NCI-H2196 treated with DMSO at 0.1 percent for 48 hours (cell line): Measurements from ENCODE around the gene CT45A7.
"Not testable (repeated sequence)": the region's sequence is repeated elsewhere in the genome, so short reads cannot be mapped to it uniquely, and the experiment has no call there.

Experiments
- DNase-seq: peaks from one replicate; lab custom pipeline; 2025; ENCODE audit not compliant: unreplicated experiment; lab: John Stamatoyannopoulos, UW

CT45A7 gene, protein sequence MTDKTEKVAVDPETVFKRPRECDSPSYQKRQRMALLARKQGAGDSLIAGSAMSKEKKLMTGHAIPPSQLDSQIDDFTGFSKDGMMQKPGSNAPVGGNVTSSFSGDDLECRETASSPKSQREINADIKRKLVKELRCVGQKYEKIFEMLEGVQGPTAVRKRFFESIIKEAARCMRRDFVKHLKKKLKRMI

DNA sequence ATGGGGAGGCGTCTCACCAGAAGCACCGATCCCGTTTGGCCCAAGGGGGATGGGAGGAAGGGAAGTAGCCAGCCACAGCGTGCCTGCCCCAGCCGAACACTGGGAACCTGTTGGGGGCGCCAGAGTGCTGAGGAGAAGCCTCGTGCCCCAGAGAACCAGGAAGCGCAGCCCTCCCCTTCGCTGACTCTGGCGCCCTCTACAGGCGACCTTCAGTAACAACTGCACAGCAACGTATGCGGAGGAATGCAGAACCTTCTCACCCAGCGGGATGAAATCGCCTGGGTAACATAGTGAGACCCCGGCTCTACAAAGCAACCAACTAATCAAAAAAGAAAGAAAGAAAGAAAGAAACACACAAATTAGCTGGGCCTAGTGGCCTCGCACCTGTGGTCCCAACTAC lies at the start of gene CT45A7:
Gene CT45A7, minus strand, starts transcription at position 101 of the 400 bp plus-strand sequence. CDS start 3,747 bp downstream, outside the sequence.
- DNase-seq = not testable (repeated sequence)

GRCh38 chrX:135882741-135883140 lies 45.7 kb upstream of the CT45A7 start:
- not testable (repeated sequence) for DNase-seq

DNA sequence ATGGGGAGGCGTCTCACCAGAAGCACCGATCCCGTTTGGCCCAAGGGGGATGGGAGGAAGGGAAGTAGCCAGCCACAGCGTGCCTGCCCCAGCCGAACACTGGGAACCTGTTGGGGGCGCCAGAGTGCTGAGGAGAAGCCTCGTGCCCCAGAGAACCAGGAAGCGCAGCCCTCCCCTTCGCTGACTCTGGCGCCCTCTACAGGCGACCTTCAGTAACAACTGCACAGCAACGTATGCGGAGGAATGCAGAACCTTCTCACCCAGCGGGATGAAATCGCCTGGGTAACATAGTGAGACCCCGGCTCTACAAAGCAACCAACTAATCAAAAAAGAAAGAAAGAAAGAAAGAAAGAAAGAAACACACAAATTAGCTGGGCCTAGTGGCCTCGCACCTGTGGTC lies 34.6 kb upstream of the CT45A7 start, which contains the start of gene CT45A9:
Gene CT45A9, minus strand, starts transcription at position 101 of the 400 bp plus-strand sequence. CDS start 3,751 bp downstream, outside the sequence.
- DNase-seq = not testable (repeated sequence)

- DNase-seq = not testable (repeated sequence)
Measured at GRCh38 chrX:135854438-135854837, 17.4 kb upstream of the CT45A7 start, which contains the start of gene CT45A8. Gene CT45A8 (minus strand): TSS chrX:135854538. CDS start chrX:135850783, 3,755 bp downstream.

- not testable (repeated sequence) for DNase-seq
Measured at GRCh38 chrX:135819912-135820311, 17.2 kb downstream of the CT45A7 start, which contains the start of gene CT45A2. Gene CT45A2 (minus strand): TSS chrX:135820012. CDS start chrX:135816265, 3,747 bp downstream.

- DNase-seq = not testable (repeated sequence)
Measured at GRCh38 chrX:135802687-135803086, 34.4 kb downstream of the CT45A7 start, which contains the start of gene CT45A6. Gene CT45A6 (minus strand): TSS chrX:135802787. CDS start chrX:135798993, 3,794 bp downstream.

DNA sequence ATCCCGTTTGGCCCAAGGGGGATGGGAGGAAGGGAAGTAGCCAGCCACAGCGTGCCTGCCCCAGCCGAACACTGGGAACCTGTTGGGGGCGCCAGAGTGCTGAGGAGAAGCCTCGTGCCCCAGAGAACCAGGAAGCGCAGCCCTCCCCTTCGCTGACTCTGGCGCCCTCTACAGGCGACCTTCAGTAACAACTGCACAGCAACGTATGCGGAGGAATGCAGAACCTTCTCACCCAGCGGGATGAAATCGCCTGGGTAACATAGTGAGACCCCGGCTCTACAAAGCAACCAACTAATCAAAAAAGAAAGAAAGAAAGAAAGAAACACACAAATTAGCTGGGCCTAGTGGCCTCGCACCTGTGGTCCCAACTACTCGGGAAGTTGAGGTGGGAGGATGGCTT lies 51.7 kb downstream of the CT45A7 start, which contains the start of gene CT45A5:
Gene CT45A5, minus strand, starts transcription at position 101 of the 400 bp plus-strand sequence. CDS start 3,774 bp downstream, outside the sequence.
- not testable (repeated sequence) for DNase-seq
